ENCODE data around the gene CEP131.

DNA sequence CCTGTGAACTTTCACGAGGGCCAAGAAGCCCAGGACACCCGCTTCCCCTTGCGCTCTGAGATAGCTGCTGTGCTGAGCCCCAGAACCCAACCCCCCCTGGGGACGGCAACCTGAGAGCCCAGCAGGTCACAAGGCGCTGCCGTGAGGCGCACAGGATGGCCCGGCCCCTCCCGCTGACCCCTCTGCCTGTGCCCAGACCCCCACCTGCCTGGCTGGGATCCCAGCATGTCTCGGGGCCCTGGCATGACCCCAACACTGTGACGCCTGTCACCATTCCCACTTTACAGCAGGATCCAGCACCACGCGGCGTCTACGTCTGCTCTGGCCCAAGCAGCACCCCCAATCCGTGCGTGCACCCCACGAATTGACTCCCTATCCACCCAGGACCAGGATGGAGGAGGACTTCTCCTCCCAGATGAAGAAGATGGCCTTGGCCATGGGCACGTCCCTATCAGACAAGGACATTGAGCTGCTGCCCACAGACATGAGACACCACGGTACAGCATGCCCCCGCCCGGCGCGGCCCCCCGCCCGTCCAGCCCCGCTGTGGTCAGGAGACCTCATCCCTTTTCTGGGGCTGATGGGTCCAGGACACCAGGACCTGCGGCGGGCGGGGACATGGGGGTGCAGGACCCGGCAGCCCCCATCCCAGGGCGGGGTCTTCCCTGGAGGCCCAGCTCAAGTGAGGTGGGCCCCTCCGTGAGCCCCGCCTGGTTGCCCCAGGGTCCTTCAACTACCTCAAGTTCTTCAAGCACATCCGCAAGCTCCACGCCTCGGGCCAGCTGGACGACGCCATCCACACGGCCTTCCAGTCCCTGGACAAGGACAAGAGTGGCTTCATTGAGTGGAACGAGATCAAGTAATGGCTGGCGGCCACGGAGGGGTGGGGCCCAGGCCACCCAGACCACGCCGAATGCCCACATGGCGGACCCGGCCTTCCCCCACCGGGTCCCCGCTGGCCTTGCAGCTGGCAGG, 41.6 kb downstream of the CEP131 start:
- no peak for TF ChIP-seq ZBTB7A (tag by site-specific recombination; IDR thresholded peaks at IDR 0.05; ENCODE audit: low read depth)
- TF ChIP-seq KLF1 (tag by site-specific recombination; IDR thresholded peaks at IDR 0.05) = no peak
- TF ChIP-seq ZNF629 (tag by site-specific recombination; IDR thresholded peaks at IDR 0.05) = no peak
- TF ChIP-seq CTCF (tag by site-specific recombination; IDR thresholded peaks at IDR 0.05) = no peak
- no peak for TF ChIP-seq ZEB2 (tag by site-specific recombination; IDR thresholded peaks at IDR 0.05)
- no peak for TF ChIP-seq YY1 (tag by site-specific recombination; IDR thresholded peaks at IDR 0.05)
- TF ChIP-seq KLF9 (tag by site-specific recombination; IDR thresholded peaks at IDR 0.05; ENCODE audit: low read depth) = no peak
